Measurements from ENCODE around the gene WAPL. TPM values are rescaled to one million over a fixed set of nuclear protein-coding genes. Genes with fewer than 3 reads are reported as not detected.

The WAPL gene
- total and polyA plus RNA-seq, 2 of the 8 experiments (the other 6 are each of a cell fraction or from before 2014, with no cell fraction given), result 12.8 to 48.1 TPM

DNA sequence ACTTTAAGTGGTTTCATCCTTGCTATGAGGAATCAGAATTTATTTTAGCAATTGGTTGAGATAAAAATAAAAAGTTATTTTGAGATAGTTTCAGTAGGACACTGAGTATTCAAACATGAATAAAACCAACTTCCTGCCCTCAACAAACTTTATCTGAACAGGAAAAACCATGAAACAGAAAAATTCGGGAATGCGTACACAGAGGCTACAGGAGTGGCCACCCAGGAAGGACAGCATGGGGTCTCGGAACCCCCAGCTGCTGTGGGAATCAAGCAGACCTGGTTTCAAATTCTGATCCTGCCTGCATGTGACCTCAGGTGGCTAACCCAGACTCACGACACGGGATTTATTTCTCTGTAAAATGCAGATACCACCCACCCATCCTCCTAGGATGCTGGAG lies 106.0 kb downstream of the WAPL start:
- no peak overlapping the region for H3K18ac ChIP-seq (ENCODE audit: extremely low read depth, low read length)
- H3K27ac ChIP-seq (ENCODE audit: low read depth, low read length), result no peak overlapping the region
- no peaks in the 10 kb centered on the region; the same call in 1 of the 2 replicates for H3K79me1 ChIP-seq (ENCODE audit: low read depth, low read length)
- H4K20me1 ChIP-seq (replicated peaks in 1 of 2; ENCODE audit: control insufficient read depth in 1 of 2, insufficient read depth in 2 of 2, low read length in 2 of 2), result no peaks in the 10 kb centered on the region
- no peaks in the 10 kb centered on the region for H3K9me3 ChIP-seq (ENCODE audit: insufficient read depth in 2 of 2, low read depth in 1 of 2, low read length in 1 of 2)
- no peak overlapping the region for H3K4me3 ChIP-seq (ENCODE audit: extremely low read depth in 1 of 4, insufficient read depth in 2 of 4, low read depth in 3 of 4, low read length in 4 of 4)
- no peak overlapping the region for H4K8ac ChIP-seq (ENCODE audit: extremely low read depth, insufficient read depth, low read length)
- FAIRE-seq (no peak), DNase-seq (ENCODE audit: low read depth in 1 of 2, low spot score in 2 of 2) (no peak)
- TF ChIP-seq SUZ12 (IDR thresholded peaks at IDR 0.05; ENCODE audit: low read length) (no peak), BCL11A (IDR thresholded peaks at IDR 0.05; ENCODE audit: low read depth in 2 of 2, low read length in 2 of 2) (no peak), GABPA (IDR thresholded peaks at IDR 0.05; ENCODE audit: borderline replicate concordance, insufficient read depth, low read length) (no peak), JUND (IDR thresholded peaks at IDR 0.05; ENCODE audit: low read length) (no peak), CTBP2 (IDR thresholded peaks at IDR 0.05; ENCODE audit: borderline replicate concordance, insufficient read depth, insufficient read length, low read length) (no peak), TEAD4 (IDR thresholded peaks at IDR 0.05; ENCODE audit: low read depth, low read length) (no peak), RBBP5 (IDR thresholded peaks at IDR 0.05; ENCODE audit: borderline replicate concordance, low read depth, low read length) (no peak), HDAC6 (IDR thresholded peaks at IDR 0.05; ENCODE audit: low read depth, low read length) (no peak), SP1 (IDR thresholded peaks at IDR 0.05; ENCODE audit: low read depth, low read length) (no peak), CBX5 (IDR thresholded peaks at IDR 0.05; ENCODE audit: low read depth, low read length) (no peak), CBX8 (IDR thresholded peaks at IDR 0.05; ENCODE audit: borderline replicate concordance, low read depth, low read length) (no peak)
- TF ChIP-seq, protein P1, sequence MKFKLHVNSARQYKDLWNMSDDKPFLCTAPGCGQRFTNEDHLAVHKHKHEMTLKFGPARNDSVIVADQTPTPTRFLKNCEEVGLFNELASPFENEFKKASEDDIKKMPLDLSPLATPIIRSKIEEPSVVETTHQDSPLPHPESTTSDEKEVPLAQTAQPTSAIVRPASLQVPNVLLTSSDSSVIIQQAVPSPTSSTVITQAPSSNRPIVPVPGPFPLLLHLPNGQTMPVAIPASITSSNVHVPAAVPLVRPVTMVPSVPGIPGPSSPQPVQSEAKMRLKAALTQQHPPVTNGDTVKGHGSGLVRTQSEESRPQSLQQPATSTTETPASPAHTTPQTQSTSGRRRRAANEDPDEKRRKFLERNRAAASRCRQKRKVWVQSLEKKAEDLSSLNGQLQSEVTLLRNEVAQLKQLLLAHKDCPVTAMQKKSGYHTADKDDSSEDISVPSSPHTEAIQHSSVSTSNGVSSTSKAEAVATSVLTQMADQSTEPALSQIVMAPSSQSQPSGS (IDR thresholded peaks at IDR 0.05; ENCODE audit: low read length), result no peak
- H3K27me3 ChIP-seq (replicated peaks in 1 of 4; ENCODE audit: control insufficient read depth in 3 of 4, extremely low read depth in 1 of 4, insufficient read depth in 3 of 4, low read length in 3 of 4), result no peaks in the 10 kb centered on the region
- no peaks in the 10 kb centered on the region for H3K79me2 ChIP-seq (ENCODE audit: control insufficient read depth in 1 of 2, insufficient read depth in 2 of 2, low read length in 2 of 2)
- no peak overlapping the region for H3K4ac ChIP-seq (replicated peaks; ENCODE audit: insufficient read length, low read depth, low read length)
- no peak overlapping the region for H2BK20ac ChIP-seq (ENCODE audit: low read length)
- H2BK5ac ChIP-seq (ENCODE audit: low read depth, low read length), result no peak overlapping the region; the same call in 1 of the 2 replicates
- no peak overlapping the region for H2BK120ac ChIP-seq (replicated peaks; ENCODE audit: low read depth, low read length)
- H2BK12ac ChIP-seq (ENCODE audit: low read depth, low read length), result no peak overlapping the region
- POLR2A ChIA-PET (ENCODE audit: partially characterized antibody), result no interaction called here
- no peak overlapping the region for H2AK5ac ChIP-seq (ENCODE audit: low read depth, low read length)
- no peak overlapping the region for H3K23ac ChIP-seq (ENCODE audit: insufficient read length)
- no peak overlapping the region for H3K9ac ChIP-seq (replicated peaks in 1 of 4; ENCODE audit: extremely low read depth in 1 of 4, low read depth in 3 of 4, low read length in 3 of 4)
- H3K4me2 ChIP-seq (ENCODE audit: insufficient read depth in 1 of 2, low read depth in 2 of 2, low read length in 2 of 2), result no peak overlapping the region; a peak in 1 of 4 replicates
- H3K14ac ChIP-seq (ENCODE audit: insufficient read length), result no peak overlapping the region
- peaks cover 0 to 4% (median 1%) of the 10 kb centered on the region in 4 experiments; a peak in 3 of 7 replicates for H3K4me1 ChIP-seq (replicated peaks in 1 of 4; ENCODE audit: control insufficient read depth in 3 of 4, insufficient read depth in 4 of 4, low read length in 3 of 4)
- no peak overlapping the region for H3K56ac ChIP-seq (replicated peaks; ENCODE audit: insufficient read length, low read depth, low read length)
- WGBS, 2 experiments (ENCODE audit: extremely low coverage in 1 of 2, insufficient coverage in 1 of 2, insufficient read length in 1 of 2, insufficient replicate concordance in 2 of 2, low coverage in 1 of 2, low lambda C conversion rate in 2 of 2, missing lambda C conversion rate in 1 of 2), result 84% methylated on average over 5 of the region's 5 CpGs; no CpG with 5 or more reads in 1 of the 2 experiments
- H3K36me3 ChIP-seq (ENCODE audit: control insufficient read depth in 2 of 4, insufficient read depth in 4 of 4, low read length in 3 of 4), result no peaks in the 10 kb centered on the region
- H2AFZ ChIP-seq (ENCODE audit: low read length), result no peak overlapping the region
- no peak overlapping the region for H2BK15ac ChIP-seq (ENCODE audit: low read length)
- no peak overlapping the region for H4K91ac ChIP-seq (replicated peaks; ENCODE audit: insufficient read length, low read length)
- no peak overlapping the region for H4K5ac ChIP-seq (ENCODE audit: insufficient read length, low read depth, low read length)
- H3K23me2 ChIP-seq (ENCODE audit: low read depth, low read length), result no peaks in the 10 kb centered on the region
- CTCF ChIA-PET (ENCODE audit: partially characterized antibody), result no interaction called here

Measured in H1 (cell line).